ENCODE results near the gene ECT2. TPM values are rescaled to one million over a fixed set of nuclear protein-coding genes. Genes with fewer than 3 reads are reported as not detected.

ECT2 gene
- total RNA-seq, 2 experiments from 2014 or later: 51.5 to 66.1 TPM

DNA sequence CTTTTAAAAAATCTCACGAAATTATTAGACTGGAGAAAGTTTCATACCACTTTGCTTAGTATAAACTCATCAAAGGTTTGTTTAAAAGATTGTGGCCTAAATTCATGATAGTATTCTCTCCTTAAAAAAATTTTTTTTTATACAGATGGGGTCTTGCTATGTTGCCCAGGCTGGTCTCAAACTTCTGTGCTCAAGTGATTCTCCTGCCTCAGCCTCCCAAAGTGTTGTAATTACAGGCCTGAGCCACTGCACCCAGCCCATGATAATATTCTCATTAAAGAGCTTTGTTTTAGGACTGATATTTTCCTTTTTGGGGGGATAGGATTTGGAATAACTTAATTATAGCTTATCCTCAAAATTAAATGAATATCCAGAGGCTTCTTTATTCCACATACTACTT is 19.9 kb downstream of the ECT2 start:
- intact Hi-C loops (cut with micrococcal nuclease; ENCODE audit: unreplicated experiment): no loop called here
- Histone ChIP-seq H2AFZ (ENCODE audit: low read length) (no peak overlapping the region), H3K36me3 (ENCODE audit: insufficient read depth, low read length) (peaks cover 98% of the 10 kb centered on the region), H3K4me1 (ENCODE audit: insufficient read depth, low read length, poor library complexity, severe bottlenecking) (no peaks in the 10 kb centered on the region), H3K79me2 (ENCODE audit: insufficient read depth, low read depth, low read length) (no peaks in the 10 kb centered on the region), H3K9me2 (ENCODE audit: insufficient read depth, low read length) (no peaks in the 10 kb centered on the region), H4K20me1 (ENCODE audit: insufficient read depth, low read length) (no peaks in the 10 kb centered on the region; the same call in 1 of the 2 replicates), H3K9me3 (ENCODE audit: low read length) (no peaks in the 10 kb centered on the region), H3K27ac (ENCODE audit: low read depth, low read length, poor library complexity, severe bottlenecking) (no peak overlapping the region), H3K4me3 (ENCODE audit: low read depth, low read length, poor library complexity, severe bottlenecking) (no peak overlapping the region), H3K4me2 (ENCODE audit: low read length) (no peak overlapping the region)
- BruUV-seq (replicated peaks): no TSS peak
- ChIA-PET POLR2A (interaction anchor here (0.6 to 2.6 kb wide), 11 partner anchors 8 to 1778 kb away, joined by 3 to 9 read pairs (median 5); no protein-coding TSS in a partner anchor), CTCF (ENCODE audit: unreplicated experiment) (no interaction called here)
- TF ChIP-seq, protein P1, sequence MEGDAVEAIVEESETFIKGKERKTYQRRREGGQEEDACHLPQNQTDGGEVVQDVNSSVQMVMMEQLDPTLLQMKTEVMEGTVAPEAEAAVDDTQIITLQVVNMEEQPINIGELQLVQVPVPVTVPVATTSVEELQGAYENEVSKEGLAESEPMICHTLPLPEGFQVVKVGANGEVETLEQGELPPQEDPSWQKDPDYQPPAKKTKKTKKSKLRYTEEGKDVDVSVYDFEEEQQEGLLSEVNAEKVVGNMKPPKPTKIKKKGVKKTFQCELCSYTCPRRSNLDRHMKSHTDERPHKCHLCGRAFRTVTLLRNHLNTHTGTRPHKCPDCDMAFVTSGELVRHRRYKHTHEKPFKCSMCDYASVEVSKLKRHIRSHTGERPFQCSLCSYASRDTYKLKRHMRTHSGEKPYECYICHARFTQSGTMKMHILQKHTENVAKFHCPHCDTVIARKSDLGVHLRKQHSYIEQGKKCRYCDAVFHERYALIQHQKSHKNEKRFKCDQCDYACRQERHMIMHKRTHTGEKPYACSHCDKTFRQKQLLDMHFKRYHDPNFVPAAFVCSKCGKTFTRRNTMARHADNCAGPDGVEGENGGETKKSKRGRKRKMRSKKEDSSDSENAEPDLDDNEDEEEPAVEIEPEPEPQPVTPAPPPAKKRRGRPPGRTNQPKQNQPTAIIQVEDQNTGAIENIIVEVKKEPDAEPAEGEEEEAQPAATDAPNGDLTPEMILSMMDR (conservative IDR thresholded peaks at IDR 0.05; ENCODE audit: low read length): no peak
- TF ChIP-seq EZH2phosphoT487 (IDR thresholded peaks at IDR 0.05; ENCODE audit: borderline replicate concordance, low read depth, low read length): no peak
- no peak for DNase-seq (ENCODE audit: low spot score)

DNA sequence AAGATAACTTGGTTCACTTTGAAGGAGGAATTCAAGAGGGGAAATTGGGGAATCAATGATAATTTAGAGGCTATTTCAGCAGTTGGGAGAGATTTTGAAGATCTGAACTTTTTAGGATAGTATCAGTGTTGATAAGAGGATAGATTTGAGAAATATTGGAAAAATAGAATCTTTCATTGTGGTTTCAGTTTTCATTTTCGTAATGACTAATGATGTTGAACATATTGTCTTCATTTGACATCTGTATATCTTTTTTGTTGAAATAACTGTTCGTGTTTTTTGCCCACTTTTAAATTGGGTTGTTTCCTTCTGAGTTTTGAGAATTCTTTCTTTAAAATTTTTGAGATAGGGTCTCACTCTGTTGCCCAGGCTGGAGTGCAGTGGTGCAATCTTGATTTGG is 21.1 kb downstream of the ECT2 start:
- no peak for DNase-seq (ENCODE audit: low spot score)
- Histone ChIP-seq H2AFZ (ENCODE audit: low read length) (no peak overlapping the region), H3K36me3 (ENCODE audit: insufficient read depth, low read length) (peaks cover 98% of the 10 kb centered on the region), H3K9me3 (ENCODE audit: low read length) (no peaks in the 10 kb centered on the region), H3K79me2 (ENCODE audit: insufficient read depth, low read depth, low read length) (no peaks in the 10 kb centered on the region), H3K9me2 (ENCODE audit: insufficient read depth, low read length) (no peaks in the 10 kb centered on the region), H3K4me1 (ENCODE audit: insufficient read depth, low read length, poor library complexity, severe bottlenecking) (no peaks in the 10 kb centered on the region), H3K4me3 (ENCODE audit: low read depth, low read length, poor library complexity, severe bottlenecking) (no peak overlapping the region), H4K20me1 (ENCODE audit: insufficient read depth, low read length) (no peaks in the 10 kb centered on the region; the same call in 1 of the 2 replicates), H3K4me2 (ENCODE audit: low read length) (no peak overlapping the region), H3K27ac (ENCODE audit: low read depth, low read length, poor library complexity, severe bottlenecking) (no peak overlapping the region)
- ChIA-PET CTCF (ENCODE audit: unreplicated experiment) (no interaction called here), POLR2A (interaction anchor here (0.9 to 2.6 kb wide), 3 partner anchors 9 to 21 kb away, joined by 3 to 9 read pairs (median 8); partner anchors contain the start of gene ECT2)
- BruUV-seq (replicated peaks): no TSS peak
- TF ChIP-seq EZH2phosphoT487 (IDR thresholded peaks at IDR 0.05; ENCODE audit: borderline replicate concordance, low read depth, low read length): no peak
- TF ChIP-seq, protein P1 (conservative IDR thresholded peaks at IDR 0.05; ENCODE audit: low read length): no peak
- intact Hi-C loops (cut with micrococcal nuclease; ENCODE audit: unreplicated experiment): no loop called here

DNA sequence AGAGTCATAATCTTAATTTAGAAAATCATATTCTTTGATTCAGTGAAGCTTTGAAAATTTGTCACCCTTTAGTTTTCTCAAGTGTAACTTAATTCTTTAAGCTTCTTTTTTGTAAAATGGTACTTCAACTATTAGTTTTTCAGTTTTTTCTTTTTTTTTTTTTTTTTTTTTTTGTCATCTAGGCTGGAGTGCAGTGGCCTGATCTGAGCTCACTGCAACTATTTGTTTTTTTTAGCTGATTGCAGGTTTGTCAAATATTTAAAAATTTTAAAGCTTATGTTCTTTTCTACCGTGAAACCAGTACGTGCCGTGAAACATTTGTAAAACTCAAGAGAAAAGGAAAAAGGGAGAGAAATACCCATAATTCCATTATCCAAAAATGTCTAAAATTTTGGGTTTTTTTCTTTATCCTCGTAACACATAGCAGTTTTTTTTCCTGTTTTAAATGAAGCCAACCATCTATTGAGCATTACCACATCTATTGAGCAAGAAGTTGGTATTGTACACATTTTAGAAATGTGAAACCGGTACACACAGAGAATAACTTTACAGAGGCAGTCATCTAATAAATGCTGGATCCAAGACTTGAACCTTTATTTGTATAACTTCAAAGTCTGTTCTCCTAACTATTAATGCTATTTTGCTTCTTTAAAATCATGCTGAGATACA is 25.7 kb downstream of the ECT2 start:
- TF ChIP-seq EZH2phosphoT487 (IDR thresholded peaks at IDR 0.05; ENCODE audit: borderline replicate concordance, low read depth, low read length): no peak
- TF ChIP-seq, protein P1 (conservative IDR thresholded peaks at IDR 0.05; ENCODE audit: low read length): no peak

More for the DNA sequence above, 25.7 kb downstream of the ECT2 start:
- H3K79me2 ChIP-seq (ENCODE audit: insufficient read depth, low read depth, low read length): no peaks in the 10 kb centered on the region
- H3K9me2 ChIP-seq (ENCODE audit: insufficient read depth, low read length): no peaks in the 10 kb centered on the region
- H3K4me1 ChIP-seq (ENCODE audit: insufficient read depth, low read length, poor library complexity, severe bottlenecking): no peaks in the 10 kb centered on the region
- H3K36me3 ChIP-seq (ENCODE audit: insufficient read depth, low read length): peaks cover 97% of the 10 kb centered on the region
- no peak for DNase-seq (ENCODE audit: low spot score)
- H3K27ac ChIP-seq (ENCODE audit: low read depth, low read length, poor library complexity, severe bottlenecking): no peak overlapping the region
- no peak overlapping the region for H3K4me2 ChIP-seq (ENCODE audit: low read length)
- POLR2A ChIA-PET: interaction anchor here (1.5 kb wide), 1 partner anchor 12 kb away, joined by 4 read pairs; no protein-coding TSS in a partner anchor
- BruUV-seq (replicated peaks): no TSS peak
- CTCF ChIA-PET (ENCODE audit: unreplicated experiment): no interaction called here
- intact Hi-C loops (cut with micrococcal nuclease; ENCODE audit: unreplicated experiment): no loop called here
- no peak overlapping the region for H3K4me3 ChIP-seq (ENCODE audit: low read depth, low read length, poor library complexity, severe bottlenecking)
- no peaks in the 10 kb centered on the region for H3K9me3 ChIP-seq (ENCODE audit: low read length)
- no peaks in the 10 kb centered on the region for H4K20me1 ChIP-seq (ENCODE audit: insufficient read depth, low read length)
- no peak overlapping the region for H2AFZ ChIP-seq (ENCODE audit: low read length)

Data from OCI-LY7 (cell line).